ENCODE measurements around the gene GAB1.

The GAB1 gene

DNA sequence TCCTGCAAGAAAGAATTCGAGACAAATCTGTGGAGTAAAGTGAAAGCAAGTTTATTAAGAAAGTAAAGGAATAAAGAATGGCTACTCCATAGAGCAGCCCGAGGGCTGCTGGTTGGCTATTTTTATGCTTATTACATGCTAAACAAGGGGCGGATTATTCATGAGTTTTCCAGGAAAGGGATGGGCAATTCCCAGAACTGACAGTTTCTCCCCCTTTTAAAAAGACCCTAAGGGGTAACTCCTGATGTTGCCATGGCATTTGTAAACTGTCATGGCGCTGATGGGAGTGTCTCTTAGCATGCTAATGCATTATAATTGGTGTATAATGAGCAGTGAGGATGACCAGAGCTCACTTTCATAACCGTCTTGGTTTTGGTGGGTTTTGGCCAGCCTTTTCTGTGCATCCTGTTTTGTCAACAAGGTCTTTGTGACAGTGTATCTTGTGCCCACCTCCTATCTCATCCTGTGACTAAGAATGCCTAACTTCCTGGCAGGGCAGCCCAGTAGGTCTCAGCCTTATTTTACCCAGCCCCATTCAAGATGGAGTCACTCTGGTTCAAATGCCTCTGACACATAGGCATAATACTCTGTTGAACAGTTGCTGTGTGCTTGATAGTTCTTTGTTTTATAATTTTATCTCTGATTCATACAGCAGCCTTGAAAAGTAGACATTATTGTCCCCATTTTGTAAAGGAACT is 25.8 kb downstream of the GAB1 start:
- H2BK120ac ChIP-seq (ENCODE audit: insufficient read depth, low read length, poor library complexity), result no peak overlapping the region
- peaks cover 2% of the 10 kb centered on the region for H3K9me3 ChIP-seq (ENCODE audit: insufficient read depth, low read depth, low read length)
- no peak overlapping the region for H3K14ac ChIP-seq (ENCODE audit: low read length)
- H3K4ac ChIP-seq (ENCODE audit: low read depth, low read length), result no peak overlapping the region
- no peak overlapping the region for H3K23ac ChIP-seq (ENCODE audit: low read length)
- H2AFZ ChIP-seq (ENCODE audit: insufficient read depth, low read length, poor library complexity), result no peak overlapping the region
- H3K79me1 ChIP-seq (ENCODE audit: low read length), result no peaks in the 10 kb centered on the region
- H2AK5ac ChIP-seq (ENCODE audit: low read length), result no peak overlapping the region
- H4K91ac ChIP-seq (ENCODE audit: low read depth, low read length), result no peak overlapping the region
- no CpG with 5 or more reads among the region's 5 CpGs for WGBS (ENCODE audit: extremely low coverage, insufficient coverage, insufficient read length)
- H3K9ac ChIP-seq (ENCODE audit: low read length), result no peak overlapping the region
- H2BK12ac ChIP-seq (ENCODE audit: low read length), result no peak overlapping the region
- H3K18ac ChIP-seq (ENCODE audit: low read length), result no peak overlapping the region
- no peak overlapping the region for H4K8ac ChIP-seq (ENCODE audit: low read depth, low read length)
- no peak overlapping the region for H3K4me3 ChIP-seq (ENCODE audit: low read depth, low read length)
- DNase-seq, result no peak
- H3K27ac ChIP-seq (ENCODE audit: low read depth, low read length), result no peak overlapping the region
- H3K36me3 ChIP-seq (ENCODE audit: control insufficient read depth in 1 of 2, insufficient read depth in 2 of 2, low read length in 2 of 2), result no peaks in the 10 kb centered on the region
- H3K79me2 ChIP-seq (ENCODE audit: control insufficient read depth, insufficient read depth, low read length, poor library complexity), result peaks cover 2% of the 10 kb centered on the region
- H2BK5ac ChIP-seq (ENCODE audit: low read depth, low read length, poor library complexity), result no peak overlapping the region
- no peaks in the 10 kb centered on the region for H3K27me3 ChIP-seq (ENCODE audit: insufficient read depth, low read length)
- H3K4me2 ChIP-seq (ENCODE audit: low read length), result no peak overlapping the region
- H3K4me1 ChIP-seq (ENCODE audit: control insufficient read depth in 1 of 2, insufficient read depth in 2 of 2, low read length in 2 of 2), result peaks cover 0 to 3% of the 10 kb centered on the region in 2 experiments
- H4K12ac ChIP-seq (ENCODE audit: low read depth, low read length), result no peak overlapping the region

DNA sequence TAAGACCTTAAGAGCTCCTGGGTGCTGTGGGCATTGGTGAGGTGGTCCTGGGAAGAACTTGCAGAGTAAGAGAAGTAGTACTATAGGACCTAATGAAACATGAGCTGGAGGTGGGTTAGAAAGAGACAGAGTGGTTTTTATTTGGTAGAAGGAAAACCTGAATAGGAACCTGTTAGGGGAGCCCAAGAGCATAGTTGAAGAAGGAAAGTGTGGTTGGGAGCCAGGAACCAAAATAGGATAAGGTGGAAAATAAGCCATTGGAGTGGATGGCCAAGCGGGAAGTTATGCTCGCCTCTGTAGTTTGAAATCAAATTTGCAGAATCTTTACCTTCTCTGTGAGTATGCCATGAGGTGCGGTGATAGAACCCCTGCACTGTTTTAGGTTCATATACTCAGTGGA is 26.7 kb downstream of the GAB1 start:
- peaks cover 0 to 3% of the 10 kb centered on the region in 2 experiments for H3K4me1 ChIP-seq (ENCODE audit: control insufficient read depth in 1 of 2, insufficient read depth in 2 of 2, low read length in 2 of 2)
- H3K9me3 ChIP-seq (ENCODE audit: insufficient read depth, low read depth, low read length), result peaks cover 2% of the 10 kb centered on the region
- no peaks in the 10 kb centered on the region for H3K79me1 ChIP-seq (ENCODE audit: low read length)
- no peak overlapping the region for H3K4ac ChIP-seq (ENCODE audit: low read depth, low read length)
- no peak overlapping the region for H3K4me3 ChIP-seq (ENCODE audit: low read depth, low read length)
- H3K4me2 ChIP-seq (ENCODE audit: low read length), result no peak overlapping the region
- no peak overlapping the region for H3K23ac ChIP-seq (ENCODE audit: low read length)
- peaks cover 2% of the 10 kb centered on the region for H3K79me2 ChIP-seq (ENCODE audit: control insufficient read depth, insufficient read depth, low read length, poor library complexity)
- H3K27me3 ChIP-seq (ENCODE audit: insufficient read depth, low read length), result no peaks in the 10 kb centered on the region
- no peak overlapping the region for H4K91ac ChIP-seq (ENCODE audit: low read depth, low read length)
- no peak overlapping the region for H4K8ac ChIP-seq (ENCODE audit: low read depth, low read length)
- no peak overlapping the region for H3K9ac ChIP-seq (ENCODE audit: low read length)
- DNase-seq, result no peak
- no peak overlapping the region for H4K12ac ChIP-seq (ENCODE audit: low read depth, low read length)
- no peak overlapping the region for H2BK120ac ChIP-seq (ENCODE audit: insufficient read depth, low read length, poor library complexity)
- no peak overlapping the region for H3K18ac ChIP-seq (ENCODE audit: low read length)
- H3K36me3 ChIP-seq (ENCODE audit: control insufficient read depth in 1 of 2, insufficient read depth in 2 of 2, low read length in 2 of 2), result no peaks in the 10 kb centered on the region
- no CpG with 5 or more reads among the region's 3 CpGs for WGBS (ENCODE audit: extremely low coverage, insufficient coverage, insufficient read length)
- no peak overlapping the region for H2AFZ ChIP-seq (ENCODE audit: insufficient read depth, low read length, poor library complexity)
- H3K14ac ChIP-seq (ENCODE audit: low read length), result no peak overlapping the region
- H2BK12ac ChIP-seq (ENCODE audit: low read length), result no peak overlapping the region
- no peak overlapping the region for H3K27ac ChIP-seq (ENCODE audit: low read depth, low read length)
- H2AK5ac ChIP-seq (ENCODE audit: low read length), result no peak overlapping the region
- H2BK5ac ChIP-seq (ENCODE audit: low read depth, low read length, poor library complexity), result no peak overlapping the region

DNA sequence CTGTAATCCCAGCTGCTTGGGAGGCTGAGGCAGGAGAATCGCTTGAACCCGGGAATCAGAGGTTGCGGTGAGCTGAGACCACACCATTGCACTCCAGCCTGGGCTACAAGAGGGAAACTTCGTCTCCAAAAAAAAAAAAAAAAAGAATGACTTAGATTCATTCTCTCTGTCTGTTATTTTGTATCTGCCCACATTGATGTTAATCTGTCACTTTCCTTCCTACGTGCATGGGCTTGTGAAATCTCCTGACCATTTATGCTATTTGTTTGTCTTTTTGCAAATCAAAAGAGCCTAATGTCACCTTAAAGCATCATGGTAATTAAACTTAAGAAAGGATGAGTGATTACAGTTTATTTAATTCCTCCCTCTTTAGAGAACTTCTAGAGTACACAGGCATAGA is 27.4 kb downstream of the GAB1 start:
- Histone ChIP-seq H4K8ac (ENCODE audit: low read depth, low read length) (no peak overlapping the region), H3K9me3 (ENCODE audit: insufficient read depth, low read depth, low read length) (peaks cover 2% of the 10 kb centered on the region), H3K4me1 (ENCODE audit: control insufficient read depth in 1 of 2, insufficient read depth in 2 of 2, low read length in 2 of 2) (no peaks in the 10 kb centered on the region), H3K79me2 (ENCODE audit: control insufficient read depth, insufficient read depth, low read length, poor library complexity) (peaks cover 2% of the 10 kb centered on the region), H4K91ac (ENCODE audit: low read depth, low read length) (no peak overlapping the region), H4K12ac (ENCODE audit: low read depth, low read length) (no peak overlapping the region), H3K36me3 (ENCODE audit: control insufficient read depth in 1 of 2, insufficient read depth in 2 of 2, low read length in 2 of 2) (peaks cover 0 to 2% of the 10 kb centered on the region in 2 experiments), H3K79me1 (ENCODE audit: low read length) (no peaks in the 10 kb centered on the region), H3K23ac (ENCODE audit: low read length) (no peak overlapping the region), H2BK120ac (ENCODE audit: insufficient read depth, low read length, poor library complexity) (no peak overlapping the region), H3K4me2 (ENCODE audit: low read length) (no peak overlapping the region), H2BK12ac (ENCODE audit: low read length) (no peak overlapping the region), H3K9ac (ENCODE audit: low read length) (no peak overlapping the region), H3K4ac (ENCODE audit: low read depth, low read length) (no peak overlapping the region), H3K27me3 (ENCODE audit: insufficient read depth, low read length) (no peaks in the 10 kb centered on the region), H2AFZ (ENCODE audit: insufficient read depth, low read length, poor library complexity) (no peak overlapping the region), H3K27ac (ENCODE audit: low read depth, low read length) (no peak overlapping the region), H3K4me3 (ENCODE audit: low read depth, low read length) (no peak overlapping the region), H3K18ac (ENCODE audit: low read length) (no peak overlapping the region), H2AK5ac (ENCODE audit: low read length) (no peak overlapping the region), H2BK5ac (ENCODE audit: low read depth, low read length, poor library complexity) (no peak overlapping the region), H3K14ac (ENCODE audit: low read length) (no peak overlapping the region)
- no CpG with 5 or more reads among the region's 5 CpGs for WGBS (ENCODE audit: extremely low coverage, insufficient coverage, insufficient read length)
- peak; percentile 39 to 78 for DNase-seq

DNA sequence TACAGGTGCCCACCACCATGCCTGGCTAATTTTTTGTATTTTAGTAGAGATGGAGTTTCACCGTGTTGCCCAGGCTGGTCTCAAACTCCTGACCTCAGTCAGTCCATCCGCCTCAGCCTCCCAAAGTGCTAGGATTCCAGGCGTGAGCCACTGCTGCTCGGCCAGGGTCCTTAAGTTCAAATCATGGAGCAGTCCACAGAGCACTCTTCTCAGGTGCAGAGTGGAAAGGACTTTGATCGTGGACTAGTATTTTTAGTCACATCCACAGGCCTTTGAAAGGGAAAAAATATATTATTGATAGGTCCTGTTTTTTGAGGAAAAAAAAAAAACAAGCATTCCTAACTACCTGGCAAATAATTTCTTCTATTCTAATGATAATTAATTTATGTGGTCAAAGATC is 31.2 kb downstream of the GAB1 start:
- Histone ChIP-seq H3K79me2 (ENCODE audit: control insufficient read depth, insufficient read depth, low read length, poor library complexity) (peaks cover 2% of the 10 kb centered on the region), H2BK12ac (ENCODE audit: low read length) (no peak overlapping the region), H3K4ac (ENCODE audit: low read depth, low read length) (peak overlapping the region; percentile 27), H3K18ac (ENCODE audit: low read length) (no peak overlapping the region), H3K4me1 (ENCODE audit: control insufficient read depth in 1 of 2, insufficient read depth in 2 of 2, low read length in 2 of 2) (no peaks in the 10 kb centered on the region), H4K91ac (ENCODE audit: low read depth, low read length) (no peak overlapping the region), H2AK5ac (ENCODE audit: low read length) (no peak overlapping the region), H3K79me1 (ENCODE audit: low read length) (no peaks in the 10 kb centered on the region), H3K4me2 (ENCODE audit: low read length) (no peak overlapping the region), H3K23ac (ENCODE audit: low read length) (no peak overlapping the region), H3K9ac (ENCODE audit: low read length) (no peak overlapping the region), H2BK120ac (ENCODE audit: insufficient read depth, low read length, poor library complexity) (no peak overlapping the region), H2AFZ (ENCODE audit: insufficient read depth, low read length, poor library complexity) (no peak overlapping the region), H2BK5ac (ENCODE audit: low read depth, low read length, poor library complexity) (no peak overlapping the region), H4K12ac (ENCODE audit: low read depth, low read length) (no peak overlapping the region), H3K27ac (ENCODE audit: low read depth, low read length) (no peak overlapping the region), H3K27me3 (ENCODE audit: insufficient read depth, low read length) (no peaks in the 10 kb centered on the region), H3K4me3 (ENCODE audit: low read depth, low read length) (no peak overlapping the region), H4K8ac (ENCODE audit: low read depth, low read length) (no peak overlapping the region), H3K36me3 (ENCODE audit: control insufficient read depth in 1 of 2, insufficient read depth in 2 of 2, low read length in 2 of 2) (peaks cover 0 to 2% of the 10 kb centered on the region in 2 experiments), H3K9me3 (ENCODE audit: insufficient read depth, low read depth, low read length) (peaks cover 2% of the 10 kb centered on the region), H3K14ac (ENCODE audit: low read length) (no peak overlapping the region)
- DNase-seq, result no peak
- WGBS (ENCODE audit: extremely low coverage, insufficient coverage, insufficient read length), result no CpG with 5 or more reads among the region's 5 CpGs
